Measurements from ENCODE around the gene MYLK. TPM values are rescaled to one million over a fixed set of nuclear protein-coding genes. Genes with fewer than 3 reads are reported as not detected.
A peak's percentile ranks its signal among the peaks of the same experiment; 100 is the strongest.

MYLK gene
- total and polyA plus RNA-seq, 3 experiments from 2014 or later: 0.09 to 0.10 TPM; not detected in 1

GRCh38 chr3:123679712-123680386 lies 204.3 kb downstream of the MYLK start:
- Mint-ChIP-seq H3K9me3 (no peaks in the 10 kb centered on the region), H3K4me1 (no peaks in the 10 kb centered on the region), H3K36me3 (no peaks in the 10 kb centered on the region), H3K27me3 (peaks cover 10 to 40% of the 10 kb centered on the region in 2 donors), H3K4me3 (no peak overlapping the region), H3K27ac (no peak overlapping the region)
- CTCF ChIA-PET: no interaction called here
- DNase-seq: no peak
- H3K4me3 ChIP-seq (ENCODE audit: low read length): no peak overlapping the region
- no peaks in the 10 kb centered on the region for H3K9me3 ChIP-seq (ENCODE audit: low read length)
- no peaks in the 10 kb centered on the region for H3K27me3 ChIP-seq (ENCODE audit: insufficient read depth, low read length, poor library complexity, severe bottlenecking)
- H3K36me3 ChIP-seq (ENCODE audit: insufficient read depth, low read length): no peaks in the 10 kb centered on the region
- no peaks in the 10 kb centered on the region for H3K4me1 ChIP-seq (ENCODE audit: insufficient read depth, low read length)
- H3K27ac ChIP-seq (ENCODE audit: low read depth, low read length): no peak overlapping the region
- POLR2A ChIA-PET: no interaction called here

- no peak overlapping the region for H3K4me3 Mint-ChIP-seq
- Histone ChIP-seq H3K27ac (ENCODE audit: low read depth, low read length) (no peak overlapping the region), H3K27me3 (ENCODE audit: insufficient read depth, low read length, poor library complexity, severe bottlenecking) (no peaks in the 10 kb centered on the region), H3K36me3 (ENCODE audit: insufficient read depth, low read length) (no peaks in the 10 kb centered on the region), H3K4me1 (ENCODE audit: insufficient read depth, low read length) (no peaks in the 10 kb centered on the region), H3K9me3 (ENCODE audit: low read length) (no peaks in the 10 kb centered on the region), H3K4me3 (ENCODE audit: low read length) (no peak overlapping the region)
- no peaks in the 10 kb centered on the region for H3K9me3 Mint-ChIP-seq
- H3K27me3 Mint-ChIP-seq: peaks cover 20 to 54% of the 10 kb centered on the region in 2 donors
- no peaks in the 10 kb centered on the region for H3K4me1 Mint-ChIP-seq
- POLR2A ChIA-PET: no interaction called here
- CTCF ChIA-PET: no interaction called here
- H3K36me3 Mint-ChIP-seq: no peaks in the 10 kb centered on the region
- H3K27ac Mint-ChIP-seq: no peak overlapping the region
- no peak for DNase-seq
Observed at GRCh38 chr3:123678108-123678511, 206.0 kb downstream of the MYLK start.

- no peak overlapping the region for H3K4me3 ChIP-seq (ENCODE audit: low read length)
- no peaks in the 10 kb centered on the region for H3K27me3 ChIP-seq (ENCODE audit: insufficient read depth, low read length, poor library complexity, severe bottlenecking)
- Mint-ChIP-seq H3K27ac (no peak overlapping the region), H3K36me3 (no peaks in the 10 kb centered on the region), H3K4me1 (peaks cover 1 to 5% (median 2%) of the 10 kb centered on the region in 3 donors), H3K27me3 (peaks cover 23 to 61% of the 10 kb centered on the region in 2 donors), H3K9me3 (no peaks in the 10 kb centered on the region), H3K4me3 (no peak overlapping the region)
- no peak overlapping the region for H3K27ac ChIP-seq (ENCODE audit: low read depth, low read length)
- DNase-seq: no peak
- no peaks in the 10 kb centered on the region for H3K9me3 ChIP-seq (ENCODE audit: low read length)
- POLR2A ChIA-PET: no interaction called here
- CTCF ChIA-PET: interaction anchor here (1.0 kb wide), 1 partner anchor 20 kb away, joined by 3 read pairs; no protein-coding TSS in a partner anchor
- no peaks in the 10 kb centered on the region for H3K4me1 ChIP-seq (ENCODE audit: insufficient read depth, low read length)
- no peaks in the 10 kb centered on the region for H3K36me3 ChIP-seq (ENCODE audit: insufficient read depth, low read length)
Observed at GRCh38 chr3:123672429-123673146, 211.5 kb downstream of the MYLK start.

- H3K27ac Mint-ChIP-seq: no peak overlapping the region
- no peaks in the 10 kb centered on the region for H3K4me1 ChIP-seq (ENCODE audit: insufficient read depth, low read length)
- H3K27me3 ChIP-seq (ENCODE audit: insufficient read depth, low read length, poor library complexity, severe bottlenecking): no peaks in the 10 kb centered on the region
- H3K9me3 ChIP-seq (ENCODE audit: low read length): no peaks in the 10 kb centered on the region
- peaks cover 23 to 56% of the 10 kb centered on the region in 2 donors for H3K27me3 Mint-ChIP-seq
- no peaks in the 10 kb centered on the region for H3K36me3 Mint-ChIP-seq
- ChIA-PET POLR2A (no interaction called here), CTCF (no interaction called here)
- H3K27ac ChIP-seq (ENCODE audit: low read depth, low read length): no peak overlapping the region
- H3K4me1 Mint-ChIP-seq: peaks cover 4 to 7% (median 5%) of the 10 kb centered on the region in 3 donors
- no peak for DNase-seq
- H3K4me3 Mint-ChIP-seq: no peak overlapping the region
- no peaks in the 10 kb centered on the region for H3K36me3 ChIP-seq (ENCODE audit: insufficient read depth, low read length)
- no peaks in the 10 kb centered on the region for H3K9me3 Mint-ChIP-seq
- H3K4me3 ChIP-seq (ENCODE audit: low read length): no peak overlapping the region
Observed at GRCh38 chr3:123670743-123671142, 213.4 kb downstream of the MYLK start.

- Histone ChIP-seq H3K9me3 (ENCODE audit: low read length) (no peaks in the 10 kb centered on the region), H3K27ac (ENCODE audit: low read depth, low read length) (no peak overlapping the region), H3K4me3 (ENCODE audit: low read length) (no peak overlapping the region), H3K36me3 (ENCODE audit: insufficient read depth, low read length) (no peaks in the 10 kb centered on the region), H3K4me1 (ENCODE audit: insufficient read depth, low read length) (no peaks in the 10 kb centered on the region), H3K27me3 (ENCODE audit: insufficient read depth, low read length, poor library complexity, severe bottlenecking) (no peaks in the 10 kb centered on the region)
- Mint-ChIP-seq H3K9me3 (no peaks in the 10 kb centered on the region), H3K4me1 (peaks cover 4 to 7% (median 5%) of the 10 kb centered on the region in 3 donors), H3K27ac (no peak overlapping the region), H3K4me3 (no peak overlapping the region), H3K27me3 (peaks cover 13 to 52% of the 10 kb centered on the region in 2 donors), H3K36me3 (no peaks in the 10 kb centered on the region)
- DNase-seq: no peak
- ChIA-PET CTCF (no interaction called here), POLR2A (no interaction called here)
Observed at GRCh38 chr3:123668906-123669305, 215.2 kb downstream of the MYLK start.

GRCh38 chr3:123667784-123668183 lies 216.3 kb downstream of the MYLK start:
- CTCF ChIA-PET: no interaction called here
- H3K4me3 ChIP-seq (ENCODE audit: low read length): no peak overlapping the region
- no peaks in the 10 kb centered on the region for H3K36me3 ChIP-seq (ENCODE audit: insufficient read depth, low read length)

GRCh38 chr3:123664753-123665152 lies 219.4 kb downstream of the MYLK start:
- Histone ChIP-seq H3K36me3 (ENCODE audit: insufficient read depth, low read length) (no peaks in the 10 kb centered on the region), H3K9me3 (ENCODE audit: low read length) (no peaks in the 10 kb centered on the region), H3K4me3 (ENCODE audit: low read length) (no peak overlapping the region), H3K4me1 (ENCODE audit: insufficient read depth, low read length) (no peaks in the 10 kb centered on the region), H3K27ac (ENCODE audit: low read depth, low read length) (no peak overlapping the region), H3K27me3 (ENCODE audit: insufficient read depth, low read length, poor library complexity, severe bottlenecking) (no peaks in the 10 kb centered on the region)
- Mint-ChIP-seq H3K4me3 (no peak overlapping the region), H3K27me3 (peaks cover 17 to 53% of the 10 kb centered on the region in 2 donors), H3K27ac (no peak overlapping the region), H3K4me1 (peaks cover 4 to 7% (median 5%) of the 10 kb centered on the region in 3 donors), H3K36me3 (no peaks in the 10 kb centered on the region), H3K9me3 (no peaks in the 10 kb centered on the region)
- ChIA-PET POLR2A (no interaction called here), CTCF (no interaction called here)
- DNase-seq: no peak

More at GRCh38 chr3:123667784-123668183, 216.3 kb downstream of the MYLK start:
- POLR2A ChIA-PET: no interaction called here
- no peak overlapping the region for H3K27ac ChIP-seq (ENCODE audit: low read depth, low read length)
- no peaks in the 10 kb centered on the region for H3K9me3 ChIP-seq (ENCODE audit: low read length)
- Mint-ChIP-seq H3K9me3 (no peaks in the 10 kb centered on the region), H3K36me3 (no peaks in the 10 kb centered on the region), H3K4me3 (no peak overlapping the region), H3K4me1 (peaks cover 4 to 7% (median 5%) of the 10 kb centered on the region in 3 donors), H3K27ac (no peak overlapping the region), H3K27me3 (peaks cover 18 to 51% of the 10 kb centered on the region in 2 donors)
- H3K4me1 ChIP-seq (ENCODE audit: insufficient read depth, low read length): no peaks in the 10 kb centered on the region
- DNase-seq: no peak
- no peaks in the 10 kb centered on the region for H3K27me3 ChIP-seq (ENCODE audit: insufficient read depth, low read length, poor library complexity, severe bottlenecking)

- Mint-ChIP-seq H3K4me3 (no peak overlapping the region), H3K27me3 (peaks cover 16 to 50% of the 10 kb centered on the region in 2 donors)
Observed at GRCh38 chr3:123663977-123664376, 220.2 kb downstream of the MYLK start.

More at GRCh38 chr3:123663977-123664376, 220.2 kb downstream of the MYLK start:
- CTCF ChIA-PET: no interaction called here
- no peak overlapping the region for H3K27ac ChIP-seq (ENCODE audit: low read depth, low read length)
- H3K36me3 ChIP-seq (ENCODE audit: insufficient read depth, low read length): no peaks in the 10 kb centered on the region
- H3K4me1 Mint-ChIP-seq: peaks cover 4 to 7% (median 5%) of the 10 kb centered on the region in 3 donors
- H3K4me3 ChIP-seq (ENCODE audit: low read length): no peak overlapping the region
- no peak for DNase-seq
- no peaks in the 10 kb centered on the region for H3K4me1 ChIP-seq (ENCODE audit: insufficient read depth, low read length)
- POLR2A ChIA-PET: no interaction called here
- peak overlapping the region in 1 of 8 donors; percentile 18 for H3K27ac Mint-ChIP-seq
- no peaks in the 10 kb centered on the region for H3K9me3 ChIP-seq (ENCODE audit: low read length)
- no peaks in the 10 kb centered on the region for H3K36me3 Mint-ChIP-seq
- no peaks in the 10 kb centered on the region for H3K27me3 ChIP-seq (ENCODE audit: insufficient read depth, low read length, poor library complexity, severe bottlenecking)
- no peaks in the 10 kb centered on the region for H3K9me3 Mint-ChIP-seq
